22Rv1 (cell line): ENCODE measurements around the gene HAS3.

ENCODE experiments used
- ZFX ChIP-seq: fragments of 450-650 bp; IDR thresholded peaks from 2 replicates; pipeline ENCODE4 v1.6.1; 2017; ENCODE audit warnings: antibody characterized with exemption, borderline replicate concordance
- TF ChIP-seq, protein P1 (sequence below): fragments of 450-650 bp; IDR thresholded peaks from 2 replicates; pipeline ENCODE4 v1.5.1; 2017; ENCODE audit warnings: mild to moderate bottlenecking

DNA sequence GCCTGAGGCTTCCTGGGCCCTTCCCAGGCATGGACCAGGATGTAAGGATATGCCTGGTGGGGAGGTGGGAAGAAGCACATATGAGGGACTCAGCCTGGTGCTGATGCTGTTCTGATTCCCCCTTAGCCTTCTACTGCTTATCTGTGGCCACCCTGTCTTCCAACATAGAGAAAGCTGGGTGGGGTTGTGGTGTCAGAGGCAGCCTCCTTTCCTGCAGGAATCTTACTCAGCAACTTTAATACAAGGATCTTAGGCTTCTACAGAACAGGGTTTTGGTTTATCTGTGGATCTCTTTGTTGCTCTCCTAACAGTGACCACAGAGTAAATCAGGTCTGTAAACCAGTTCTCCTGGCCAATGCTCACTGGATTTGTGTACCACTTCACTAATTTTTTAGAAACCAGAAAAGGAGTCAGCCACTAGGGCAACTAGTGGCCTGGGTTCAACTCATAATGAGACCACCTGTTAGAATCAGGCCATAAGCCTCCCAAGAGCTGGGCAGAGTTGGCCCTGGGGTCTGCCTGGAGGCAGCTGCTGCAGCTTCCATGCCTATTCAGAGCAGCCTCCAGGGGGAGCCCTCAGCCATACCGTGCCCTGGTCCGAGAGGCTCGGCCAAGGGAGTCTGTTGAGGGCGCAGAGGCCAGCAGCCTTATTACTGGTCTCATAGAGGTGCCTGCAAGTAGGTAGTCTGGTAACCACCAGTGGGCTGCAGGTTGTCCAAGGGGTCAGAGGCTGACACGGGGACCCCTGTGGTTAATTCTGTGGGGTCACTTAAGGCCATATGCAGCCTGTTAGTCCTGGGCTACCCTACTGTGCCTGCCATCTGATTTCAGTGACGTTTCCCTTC lies 7.1 kb downstream of the HAS3 start:
- TF ChIP-seq, protein P1, sequence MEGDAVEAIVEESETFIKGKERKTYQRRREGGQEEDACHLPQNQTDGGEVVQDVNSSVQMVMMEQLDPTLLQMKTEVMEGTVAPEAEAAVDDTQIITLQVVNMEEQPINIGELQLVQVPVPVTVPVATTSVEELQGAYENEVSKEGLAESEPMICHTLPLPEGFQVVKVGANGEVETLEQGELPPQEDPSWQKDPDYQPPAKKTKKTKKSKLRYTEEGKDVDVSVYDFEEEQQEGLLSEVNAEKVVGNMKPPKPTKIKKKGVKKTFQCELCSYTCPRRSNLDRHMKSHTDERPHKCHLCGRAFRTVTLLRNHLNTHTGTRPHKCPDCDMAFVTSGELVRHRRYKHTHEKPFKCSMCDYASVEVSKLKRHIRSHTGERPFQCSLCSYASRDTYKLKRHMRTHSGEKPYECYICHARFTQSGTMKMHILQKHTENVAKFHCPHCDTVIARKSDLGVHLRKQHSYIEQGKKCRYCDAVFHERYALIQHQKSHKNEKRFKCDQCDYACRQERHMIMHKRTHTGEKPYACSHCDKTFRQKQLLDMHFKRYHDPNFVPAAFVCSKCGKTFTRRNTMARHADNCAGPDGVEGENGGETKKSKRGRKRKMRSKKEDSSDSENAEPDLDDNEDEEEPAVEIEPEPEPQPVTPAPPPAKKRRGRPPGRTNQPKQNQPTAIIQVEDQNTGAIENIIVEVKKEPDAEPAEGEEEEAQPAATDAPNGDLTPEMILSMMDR: peak; percentile 93
- TF ChIP-seq ZFX: no peak
